HepG2 (cell line): ENCODE results near the gene TMTC4. TPM values are rescaled to one million over a fixed set of nuclear protein-coding genes. Genes with fewer than 3 reads are reported as not detected.
A peak's percentile ranks its signal among the peaks of the same experiment; 100 is the strongest.

Experiments
- ATAC-seq: fragments of 200-7000 bp; cut with Tn5 transposase; 3 replicates; pipeline ENCODE4 v1.9.1; 2020; ENCODE audit warnings: mild to moderate bottlenecking, moderate library complexity
- BruUV-seq: library from RNA; stranded (reverse); fragments of 400-500 nt; replicated peaks from 2 replicates; lab custom pipeline; 2021; lab: Mats Ljungman, UMichigan
- CTCF ChIA-PET: fragments of 300-600 bp; formaldehyde crosslinking; extraction: SDS; loops from one replicate; lab custom pipeline; 2021; ENCODE audit warnings: low total read pairs, inconsistent platforms, low intra/inter-chr PET ratio; lab: Yijun Ruan, JAX
- POLR2A ChIA-PET: fragments of 350-600 bp; sonication (Branson Sonifier 250); formaldehyde crosslinking; loops from one replicate; lab custom pipeline; 2020; ENCODE audit warnings: antibody characterized with exemption, inconsistent platforms; lab: Yijun Ruan, JAX
- DNase-seq: peaks from one replicate; pipeline ENCODE4 v3.0.0-alpha.2; 2015; ENCODE audit warnings: low spot score
- FAIRE-seq: peaks from 3 replicates; lab custom pipeline; 2011; peaks lifted over from hg19 to GRCh38; lab: Jason Lieb, UNC
- H2AFZ ChIP-seq: one replicate; pipeline ENCODE4 v1.6.1; 2011; ENCODE audit warnings: low read length, inconsistent platforms
- H3K27ac ChIP-seq: fragments of 300-600 bp; 3 replicates; pipeline ENCODE4 v1.8.0; 2011; ENCODE audit warnings: mixed run types, mild to moderate bottlenecking, mixed read lengths, low read length, inconsistent platforms; ENCODE audit not compliant: insufficient read depth; ENCODE audit errors: extremely low read length
- H3K27me3 ChIP-seq, 2 experiments: fragments of 200-600 bp in 1 of 2; 2 replicates in 1 of 2; 3 replicates in 1 of 2; pipeline versions ENCODE4 v1.6.0 to v1.8.0; 2011; ENCODE audit warnings: low read length in 2 of 2, mild to moderate bottlenecking in 2 of 2, moderate library complexity in 2 of 2, inconsistent platforms in 1 of 2; ENCODE audit not compliant: insufficient read depth in 2 of 2, control insufficient read depth in 1 of 2
- H3K36me3 ChIP-seq, 2 experiments: fragments of 200-600 bp in 1 of 2; replicated peaks in 1 of 2; 2 replicates in 1 of 2; 3 replicates in 1 of 2; pipeline versions ENCODE4 v1.5.1 to v1.8.0; 2011; ENCODE audit warnings: low read length in 2 of 2, inconsistent platforms in 1 of 2; ENCODE audit not compliant: insufficient read depth in 2 of 2, control insufficient read depth in 1 of 2
- H3K4me1 ChIP-seq: 2 replicates; pipeline ENCODE4 v1.5.1; 2012; ENCODE audit warnings: low read length, inconsistent platforms; ENCODE audit not compliant: insufficient read depth
- H3K4me2 ChIP-seq: 2 replicates; pipeline ENCODE4 v1.6.0; 2011; ENCODE audit warnings: low read depth, low read length, inconsistent platforms
- H3K4me3 ChIP-seq, 3 experiments: fragments of 200-600 bp in 1 of 3; sonication (generic), shearing (Covaris generic) in 1 of 3; replicated peaks in 1 of 3; 2 replicates each; pipeline ENCODE4 v1.5.1; 2011 to 2016; ENCODE audit warnings: low read length in 3 of 3, inconsistent platforms in 2 of 3, low read depth in 2 of 3, mild to moderate bottlenecking in 2 of 3, control low read depth in 1 of 3, mixed read lengths in 1 of 3; ENCODE audit not compliant: insufficient read depth in 1 of 3
- H3K79me2 ChIP-seq: one replicate; pipeline ENCODE4 v1.6.1; 2011; ENCODE audit warnings: low read length, inconsistent platforms; ENCODE audit not compliant: insufficient read depth
- H3K9ac ChIP-seq: 2 replicates; pipeline ENCODE4 v1.6.0; 2011; ENCODE audit warnings: mild to moderate bottlenecking, low read depth, low read length, inconsistent platforms; ENCODE audit not compliant: insufficient read depth
- H3K9me3 ChIP-seq: 2 replicates; pipeline ENCODE4 v1.5.1; 2012; ENCODE audit warnings: mild to moderate bottlenecking, low read length
- H4K20me1 ChIP-seq: 2 replicates; pipeline ENCODE4 v1.6.0; 2011; ENCODE audit warnings: inconsistent platforms, mild to moderate bottlenecking, low read length, moderate library complexity; ENCODE audit not compliant: insufficient read depth
- ATM ChIP-seq: fragments of 450-650 bp; IDR thresholded peaks from 2 replicates; pipeline ENCODE4 v1.7.1; 2017; ENCODE audit warnings: mild to moderate bottlenecking, borderline replicate concordance
- FOXA3 ChIP-seq: IDR thresholded peaks from 2 replicates; pipeline ENCODE4 v1.6.1; 2016; ENCODE audit warnings: missing genetic modification reagents, missing compliant biosample characterization
- MBD4 ChIP-seq: IDR thresholded peaks from 2 replicates; pipeline ENCODE4 v1.6.1; 2012; ENCODE audit warnings: low read length, inconsistent platforms, borderline replicate concordance
- MED1 ChIP-seq: sonication (generic); formaldehyde crosslinking; IDR thresholded peaks from 2 replicates; pipeline ENCODE4 v1.4.0; 2020; ENCODE audit warnings: missing genetic modification reagents
- MED13 ChIP-seq: sonication (generic); formaldehyde crosslinking; IDR thresholded peaks from 2 replicates; pipeline ENCODE4 v1.5.0; 2020; ENCODE audit warnings: missing genetic modification reagents
- NKX3-1 ChIP-seq: sonication (generic); formaldehyde crosslinking; IDR thresholded peaks from 2 replicates; pipeline ENCODE4 v1.5.0; 2020; ENCODE audit warnings: missing genetic modification reagents
- RAD21 ChIP-seq: fragments of 450-650 bp; formaldehyde crosslinking; IDR thresholded peaks from 2 replicates; pipeline ENCODE4 v1.5.0; 2020; ENCODE audit warnings: mild to moderate bottlenecking
- RFXANK ChIP-seq: IDR thresholded peaks from 2 replicates; pipeline ENCODE4 v1.6.1; 2016
- RORA ChIP-seq: sonication (generic); formaldehyde crosslinking; IDR thresholded peaks from 2 replicates; pipeline ENCODE4 v1.5.0; 2020; ENCODE audit warnings: mild to moderate bottlenecking, missing genetic modification reagents, moderate library complexity
- SATB2 ChIP-seq: sonication (generic); formaldehyde crosslinking; IDR thresholded peaks from 2 replicates; pipeline ENCODE4 v1.5.0; 2020; ENCODE audit warnings: missing genetic modification reagents
- SMC3 ChIP-seq: IDR thresholded peaks from 2 replicates; pipeline ENCODE4 v1.6.1; 2011; ENCODE audit warnings: low read length, improper control_type of control experiment
- SMYD3 ChIP-seq: sonication (generic); formaldehyde crosslinking; IDR thresholded peaks from 2 replicates; pipeline ENCODE4 v1.8.1; 2023; ENCODE audit warnings: mild to moderate bottlenecking, missing genetic modification reagents
- STAG1 ChIP-seq: sonication (generic); formaldehyde crosslinking; IDR thresholded peaks from 2 replicates; pipeline ENCODE4 v1.4.0; 2020; ENCODE audit warnings: missing genetic modification reagents
- TARDBP ChIP-seq: sonication (generic); formaldehyde crosslinking; IDR thresholded peaks from 2 replicates; pipeline ENCODE4 v1.8.0; 2022; ENCODE audit warnings: mild to moderate bottlenecking, missing genetic modification reagents
- TEAD3 ChIP-seq: optimal IDR thresholded peaks from 2 replicates; pipeline ENCODE3; 2016; ENCODE audit warnings: borderline replicate concordance
- U2AF2 ChIP-seq: fragments of 200-400 bp; formaldehyde crosslinking; IDR thresholded peaks from 2 replicates; pipeline ENCODE4 v1.6.1; 2017; ENCODE audit warnings: low read depth, mild to moderate bottlenecking, low read length
- ZGPAT ChIP-seq: IDR thresholded peaks from 2 replicates; pipeline ENCODE4 v1.6.1; 2016; ENCODE audit warnings: mild to moderate bottlenecking
- ZNF24 ChIP-seq: fragments of 450-650 bp; IDR thresholded peaks from 2 replicates; pipeline ENCODE4 v1.6.1; 2017; ENCODE audit warnings: antibody characterized with exemption, mild to moderate bottlenecking
- ZNF569 ChIP-seq: sonication (generic); formaldehyde crosslinking; IDR thresholded peaks from 2 replicates; pipeline ENCODE4 v1.5.0; 2020; ENCODE audit warnings: mild to moderate bottlenecking, missing genetic modification reagents, moderate library complexity, borderline replicate concordance
- ZNF839 ChIP-seq: sonication (generic); formaldehyde crosslinking; IDR thresholded peaks from 2 replicates; pipeline ENCODE4 v1.4.0; 2020; ENCODE audit warnings: missing genetic modification reagents, mild to moderate bottlenecking, borderline replicate concordance
- WGBS: methylation state at CpG from one replicate; pipeline ENCODE4 v1.1.6; 2017; ENCODE audit warnings: low lambda C conversion rate; 5-methylcytosine and 5-hydroxymethylcytosine counted together
- in situ Hi-C: cut with HindIII; loops from 2 replicates; pipeline ENCODE4 v1.10.0; 2017; ENCODE audit warnings: low pct_unique_long_range_greater_than_20kb; ENCODE audit not compliant: extremely low pct_ligation_motif_present
- intact Hi-C: fragments of 100-400 bp; cut with micrococcal nuclease; formaldehyde crosslinking; loops from one replicate; pipeline ENCODE4 v1.10.0; 2022; ENCODE audit not compliant: unreplicated experiment
- polyA plus RNA-seq, 8 experiments: library from polyadenylated mRNA; depleted of rRNA in 3 of 8; stranded (reverse) in 7 of 8; unstranded in 1 of 8; fragments of >200 nt; fragmentation: Illumina TruSeq in 4 of 8; extraction: Trizol in 4 of 8; gene quantifications; 2 replicates each; pipeline versions ENCODE4 v1.2.1 to v1.2.3, GENCODE V29; 2011 to 2016; ENCODE audit warnings: low read depth in 4 of 8, missing spikeins in 1 of 8, mixed read lengths in 1 of 8; ENCODE audit not compliant: insufficient read depth in 1 of 8
- total RNA-seq, 5 experiments: library from RNA; depleted of rRNA; stranded (reverse); fragments of >200 nt; fragmentation: Illumina TruSeq; extraction: Trizol; gene quantifications; 2 replicates each; pipeline ENCODE4 v1.2.3, GENCODE V29; 2016; ENCODE audit warnings: low read depth in 1 of 5
- TF ChIP-seq, protein P1 (sequence below): IDR thresholded peaks from 2 replicates; pipeline ENCODE4 v1.6.1; 2016; ENCODE audit warnings: missing compliant biosample characterization, missing genetic modification reagents, borderline replicate concordance
- TF ChIP-seq, protein P2 (sequence below): sonication (generic); formaldehyde crosslinking; IDR thresholded peaks from 2 replicates; pipeline ENCODE4 v1.4.0; 2020; ENCODE audit warnings: mild to moderate bottlenecking, missing genetic modification reagents

TMTC4 gene
- total and polyA plus RNA-seq, 2 of the 13 experiments (the other 11 are each of a cell fraction or from before 2014, with no cell fraction given): 16.0 to 22.6 TPM

GRCh38 chr13:100721885-100722512, 47.4 kb upstream of the TMTC4 start:
- Histone ChIP-seq H3K27ac (no peak overlapping the region), H3K4me2 (peak overlapping the region; percentile 29), H3K4me1 (peaks cover 20% of the 10 kb centered on the region), H3K4me3 (no peak overlapping the region), H2AFZ (peak overlapping the region; percentile 17), H3K36me3 (no peaks in the 10 kb centered on the region), H3K27me3 (no peaks in the 10 kb centered on the region), H3K9ac (no peak overlapping the region), H4K20me1 (no peaks in the 10 kb centered on the region), H3K79me2 (no peaks in the 10 kb centered on the region), H3K9me3 (peaks cover 16% of the 10 kb centered on the region; the same call in 1 of the 2 replicates)
- peak; percentile 56 for FAIRE-seq
- in situ Hi-C loops: loop anchor here (5.0 kb wide), 1 partner anchor 100 kb away; no protein-coding TSS in a partner anchor
- WGBS: 18% methylated on average over 6 of the region's 6 CpGs
- CTCF ChIA-PET: interaction anchor here (0.6 to 2.1 kb wide), 5 partner anchors 30 to 406 kb away, joined by 3 to 8 read pairs (median 4); no protein-coding TSS in a partner anchor
- intact Hi-C loops: loop anchor here (1.0 to 2.0 kb wide), 6 partner anchors 12 to 405 kb away; no protein-coding TSS in a partner anchor
- peak; percentile 50 for DNase-seq
- ATAC-seq: peak; percentile 87
- POLR2A ChIA-PET: interaction anchor here (1.3 kb wide), 1 partner anchor 12 kb away, joined by 4 read pairs; no protein-coding TSS in a partner anchor
- no TSS peak for BruUV-seq
- TF ChIP-seq RFXANK (CRISPR knock-in tag) (no peak), NKX3-1 (CRISPR knock-in tag) (no peak), ZNF839 (CRISPR knock-in tag) (no peak), U2AF2 (no peak), SATB2 (CRISPR knock-in tag) (no peak), STAG1 (CRISPR knock-in tag) (peak; percentile 76), MED13 (CRISPR knock-in tag) (no peak), FOXA3 (CRISPR knock-in tag) (no peak), SMYD3 (no peak), MBD4 (no peak), TARDBP (no peak), MED1 (peak; percentile 24; the same call in 1 of the 2 replicates), SMC3 (peak; percentile 84), ZNF24 (no peak), RORA (CRISPR knock-in tag) (no peak), ZGPAT (0 out of 2 replicates have a peak, but pooled peaks have one; percentile 25), RAD21 (CRISPR knock-in tag) (peak; percentile 70), ATM (no peak), ZNF569 (CRISPR knock-in tag) (no peak), TEAD3 (CRISPR knock-in tag) (no peak)
- TF ChIP-seq, protein P1, sequence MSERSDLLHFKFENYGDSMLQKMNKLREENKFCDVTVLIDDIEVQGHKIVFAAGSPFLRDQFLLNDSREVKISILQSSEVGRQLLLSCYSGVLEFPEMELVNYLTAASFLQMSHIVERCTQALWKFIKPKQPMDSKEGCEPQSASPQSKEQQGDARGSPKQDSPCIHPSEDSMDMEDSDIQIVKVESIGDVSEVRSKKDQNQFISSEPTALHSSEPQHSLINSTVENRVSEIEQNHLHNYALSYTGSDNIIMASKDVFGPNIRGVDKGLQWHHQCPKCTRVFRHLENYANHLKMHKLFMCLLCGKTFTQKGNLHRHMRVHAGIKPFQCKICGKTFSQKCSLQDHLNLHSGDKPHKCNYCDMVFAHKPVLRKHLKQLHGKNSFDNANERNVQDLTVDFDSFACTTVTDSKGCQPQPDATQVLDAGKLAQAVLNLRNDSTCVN (CRISPR knock-in tag): no peak
- TF ChIP-seq, protein P2, sequence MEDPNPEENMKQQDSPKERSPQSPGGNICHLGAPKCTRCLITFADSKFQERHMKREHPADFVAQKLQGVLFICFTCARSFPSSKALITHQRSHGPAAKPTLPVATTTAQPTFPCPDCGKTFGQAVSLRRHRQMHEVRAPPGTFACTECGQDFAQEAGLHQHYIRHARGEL (CRISPR knock-in tag): no peak
